ENCODE results near the gene ELAVL4.

Gene ELAVL4

DNA sequence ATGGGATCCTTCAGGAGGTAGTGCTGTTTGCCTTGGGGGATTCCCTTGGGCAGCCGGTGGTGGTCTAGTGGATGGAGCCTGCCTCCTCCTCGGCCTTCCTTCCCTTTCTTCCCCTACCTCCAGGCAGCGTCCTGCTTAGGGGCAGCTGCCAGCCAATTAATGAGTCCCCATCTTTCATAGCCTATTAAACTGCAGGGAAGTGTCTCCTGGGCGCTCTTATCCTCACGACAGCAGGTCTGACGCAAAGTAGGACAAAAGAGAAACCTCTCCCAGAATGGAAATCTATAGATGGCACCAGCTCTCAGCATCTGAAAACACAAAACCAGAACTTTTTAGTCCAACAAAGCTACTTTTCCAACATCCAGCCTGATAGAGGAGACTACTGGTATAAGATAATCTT is 69.3 kb downstream of the ELAVL4 start:
- no peak for DNase-seq (ENCODE audit: low read depth in 2 of 2)

DNA sequence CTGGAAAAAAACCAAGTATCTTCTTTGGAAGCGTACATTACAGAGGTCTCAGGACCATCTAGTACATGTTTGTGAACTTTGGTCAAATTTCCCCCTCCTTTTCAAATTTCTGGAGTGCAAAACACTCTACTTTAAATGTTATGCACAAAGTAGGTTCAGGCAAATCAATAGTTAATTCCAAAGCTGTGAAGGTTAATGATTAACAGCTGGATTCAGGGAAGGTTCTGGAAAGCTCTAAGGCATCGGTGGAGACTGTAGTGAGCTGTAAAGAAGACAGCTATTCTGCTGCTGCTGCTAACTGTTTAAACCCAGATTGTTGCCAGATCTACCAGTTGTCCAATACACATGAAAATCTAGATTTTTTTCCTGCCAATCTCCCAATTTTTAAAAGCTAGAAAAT is 70.9 kb downstream of the ELAVL4 start:
- no peak for DNase-seq (ENCODE audit: low read depth in 2 of 2)

DNA sequence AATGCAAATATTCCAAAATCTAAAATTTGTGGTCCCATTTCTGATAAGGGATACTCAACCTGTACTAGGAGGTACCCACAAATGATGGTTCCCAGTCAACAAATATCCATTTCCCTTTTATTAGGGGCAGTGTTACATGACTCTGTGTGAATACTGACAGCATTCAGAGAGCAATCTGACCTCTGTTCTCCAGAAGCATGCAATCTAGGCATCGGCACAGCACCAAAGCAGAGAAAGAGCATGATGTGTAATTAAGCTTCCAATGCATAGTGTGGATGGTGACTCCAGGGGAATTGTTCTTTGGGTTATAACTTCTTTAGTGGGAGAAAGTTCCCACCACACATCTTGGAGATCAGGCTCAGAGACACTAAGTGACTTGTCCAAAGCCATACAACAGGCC is 71.6 kb downstream of the ELAVL4 start:
- no peak for DNase-seq (ENCODE audit: low read depth in 2 of 2)

DNA sequence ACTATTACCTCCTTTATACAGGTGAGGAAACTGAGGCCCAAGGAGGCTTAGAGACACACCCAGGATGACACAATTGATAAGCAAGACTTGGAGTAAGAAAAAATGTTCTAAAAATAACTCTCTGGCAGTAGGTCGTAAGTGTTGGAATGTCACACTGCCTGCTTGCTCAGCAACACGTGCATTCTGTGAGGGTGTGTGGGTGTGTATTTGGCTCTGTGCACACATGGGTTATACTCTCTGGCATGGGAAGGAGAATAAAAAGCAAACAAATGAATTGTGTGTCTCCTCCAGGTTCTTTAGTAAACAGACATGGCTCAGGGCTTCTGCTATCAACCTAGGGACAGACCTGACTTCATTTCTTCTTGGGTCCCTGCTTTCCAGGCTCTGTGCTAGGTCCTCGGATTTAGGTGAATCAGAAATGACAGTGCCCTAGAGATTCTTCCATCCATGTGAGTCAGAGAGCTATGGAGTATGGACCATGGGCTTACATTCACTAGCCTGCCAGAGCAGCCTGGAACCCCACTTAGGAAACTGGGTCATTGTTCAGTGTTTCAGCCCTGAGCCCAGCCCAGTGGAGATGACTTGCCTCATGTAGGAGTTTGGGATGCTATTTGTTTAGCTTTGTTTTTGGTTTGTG is 72.4 kb downstream of the ELAVL4 start:
- no peak for DNase-seq (ENCODE audit: low read depth in 2 of 2)

DNA sequence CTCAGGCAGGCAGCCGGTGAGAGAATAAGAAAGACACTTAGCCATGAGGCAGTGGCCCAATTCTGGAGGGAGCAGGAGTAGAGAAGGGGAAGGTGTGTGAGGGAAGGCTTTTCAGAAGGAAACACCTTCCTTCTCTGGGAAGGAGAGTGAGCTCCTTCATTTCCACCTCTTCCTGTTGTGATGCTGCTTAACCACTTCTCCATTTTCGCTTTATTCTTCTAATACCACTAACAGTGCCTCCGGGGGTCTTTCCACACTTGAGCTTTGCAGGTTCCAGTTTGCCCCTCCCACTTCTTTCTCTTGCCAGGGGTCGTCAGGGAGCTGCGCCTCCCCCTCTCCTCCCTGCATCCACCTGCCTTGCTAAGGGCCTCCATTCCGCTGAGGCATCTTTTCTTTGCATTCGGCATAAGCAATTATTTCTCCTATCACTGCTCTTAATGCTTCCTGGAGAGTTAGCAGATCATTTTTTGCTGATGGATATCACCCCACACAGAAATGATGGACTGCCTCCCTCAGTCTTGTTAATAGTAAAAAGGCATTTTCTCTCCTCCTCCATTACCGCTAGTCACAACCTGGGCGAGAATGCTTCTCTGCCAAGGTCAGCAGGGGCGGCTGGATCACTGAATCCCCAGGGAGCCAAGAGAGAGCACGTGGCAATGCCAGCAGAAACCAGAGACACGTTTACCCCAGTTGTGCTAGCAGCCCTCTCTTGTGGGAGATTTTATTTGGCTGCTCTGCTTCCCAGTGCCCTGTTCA is 74.8 kb downstream of the ELAVL4 start:
- DNase-seq (ENCODE audit: low read depth in 2 of 2): no peak

DNA sequence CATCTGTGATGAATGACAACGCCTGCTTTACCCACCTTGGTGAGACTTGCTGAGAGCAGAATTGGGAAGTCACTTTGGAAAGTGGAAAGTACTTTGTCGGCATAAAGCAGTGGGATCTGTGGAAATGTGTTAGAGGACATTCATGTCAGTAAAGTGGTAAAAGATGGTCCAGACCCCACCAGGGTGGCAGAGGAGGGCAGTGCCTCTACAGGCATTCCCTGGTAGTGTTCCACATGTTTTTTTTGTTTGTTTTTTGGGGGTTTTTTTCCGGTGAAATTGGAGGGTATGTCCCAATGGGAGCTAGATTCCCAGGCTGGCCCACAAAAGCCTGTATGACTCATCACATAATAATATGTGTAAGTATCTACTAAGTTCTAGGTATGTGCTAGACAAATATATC is 80.6 kb downstream of the ELAVL4 start:
- DNase-seq (ENCODE audit: low read depth in 2 of 2): no peak

DNA sequence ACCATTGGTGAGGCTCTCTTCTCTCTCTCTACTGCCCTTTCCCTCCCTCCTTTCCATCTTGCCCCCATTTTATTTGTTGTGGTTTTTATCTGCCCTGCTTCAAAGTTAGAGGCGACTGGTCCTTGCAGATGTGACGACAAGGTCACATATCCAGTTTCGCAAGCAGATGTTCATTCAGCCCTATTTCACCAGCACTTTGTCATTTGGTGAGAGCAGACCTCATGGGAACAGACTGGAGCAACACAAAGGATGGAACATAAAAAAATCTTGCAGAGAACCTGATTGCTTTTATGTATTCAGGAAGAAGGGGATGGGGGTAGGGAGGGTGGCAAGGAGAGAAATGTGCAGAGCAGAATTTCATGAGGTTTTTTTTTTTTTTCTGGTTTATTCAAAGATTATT is 84.3 kb downstream of the ELAVL4 start:
- no peak for DNase-seq (ENCODE audit: low read depth in 2 of 2)

DNA sequence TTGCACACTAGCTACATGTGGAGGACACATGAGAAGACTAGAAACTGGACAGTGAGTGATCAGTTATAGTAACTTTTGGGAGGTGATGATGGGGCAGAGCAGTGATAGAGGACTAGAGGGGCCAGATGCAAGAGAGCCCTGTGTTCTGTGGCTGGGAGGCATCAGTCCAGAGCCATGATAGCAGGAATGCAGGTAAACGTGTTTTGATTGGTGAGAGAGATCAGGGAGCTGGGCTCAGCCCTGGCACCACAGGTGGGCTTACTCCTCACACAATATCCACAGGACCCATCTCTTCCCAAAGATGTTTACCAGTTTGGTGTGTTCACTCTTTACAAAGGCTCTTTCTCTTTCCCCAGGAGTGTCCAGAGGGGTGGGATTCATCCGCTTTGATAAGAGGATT is 86.5 kb downstream of the ELAVL4 start:
- no peak for DNase-seq (ENCODE audit: low read depth in 2 of 2)

DNA sequence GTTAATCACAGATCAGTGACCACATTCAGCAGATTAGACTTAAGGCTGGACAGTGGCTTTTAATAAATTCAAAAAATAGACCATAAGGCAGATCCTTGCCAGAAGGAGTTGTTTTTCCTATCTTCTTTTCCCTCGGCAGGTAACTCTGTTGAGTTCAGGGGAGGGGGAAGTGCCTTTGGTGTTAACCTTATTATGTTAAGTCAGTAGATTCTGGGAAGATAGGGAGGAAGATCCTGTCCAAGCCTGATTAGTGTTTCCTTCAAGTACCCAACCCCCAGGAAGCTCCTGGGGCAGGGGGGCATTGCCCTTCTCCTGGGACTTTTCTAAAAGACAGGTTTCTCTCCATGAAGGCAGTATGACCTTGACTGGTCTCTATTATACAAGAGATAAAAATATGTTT is 87.4 kb downstream of the ELAVL4 start:
- DNase-seq (ENCODE audit: low read depth in 2 of 2): no peak

DNA sequence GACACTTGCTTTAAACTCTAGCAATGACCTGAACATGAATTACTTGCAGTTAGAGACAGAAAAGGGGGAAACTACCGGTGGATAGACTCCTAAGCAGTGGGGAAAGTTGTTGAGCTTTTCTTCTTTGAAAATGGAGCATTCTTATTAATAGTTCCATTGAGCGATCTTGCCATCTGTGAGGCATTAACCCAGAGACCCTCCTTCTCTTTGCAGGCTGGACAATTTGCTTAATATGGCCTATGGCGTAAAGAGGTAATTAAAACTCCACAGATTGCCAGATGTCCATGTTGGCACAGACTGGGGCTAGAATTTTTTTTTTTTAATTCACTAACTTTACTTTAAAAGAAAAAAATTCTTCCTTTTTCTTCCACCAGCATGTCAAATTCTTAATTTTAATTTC is 88.5 kb downstream of the ELAVL4 start:
- DNase-seq (ENCODE audit: low read depth in 2 of 2): no peak

DNA sequence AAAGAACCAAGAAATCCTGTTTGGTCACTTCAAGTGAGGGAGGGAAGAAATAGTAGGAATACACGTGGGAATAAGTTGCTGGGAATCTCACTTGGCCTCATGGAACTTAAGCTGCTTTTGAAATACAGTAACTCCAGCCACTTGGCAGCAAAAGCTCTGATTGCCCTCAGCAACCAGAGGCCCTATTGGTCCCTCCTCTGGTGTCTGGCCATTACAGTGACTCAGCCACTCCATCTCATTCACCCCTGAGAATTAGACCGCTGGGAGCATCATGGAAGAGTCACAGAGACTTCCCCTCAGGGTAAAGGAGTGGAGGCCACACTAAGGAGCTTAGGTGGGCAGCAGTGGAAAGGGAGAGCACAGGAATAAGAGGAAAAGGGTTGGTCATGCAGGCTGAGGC is 99.6 kb downstream of the ELAVL4 start:
- no peak for DNase-seq (ENCODE audit: low read depth in 2 of 2)

DNA sequence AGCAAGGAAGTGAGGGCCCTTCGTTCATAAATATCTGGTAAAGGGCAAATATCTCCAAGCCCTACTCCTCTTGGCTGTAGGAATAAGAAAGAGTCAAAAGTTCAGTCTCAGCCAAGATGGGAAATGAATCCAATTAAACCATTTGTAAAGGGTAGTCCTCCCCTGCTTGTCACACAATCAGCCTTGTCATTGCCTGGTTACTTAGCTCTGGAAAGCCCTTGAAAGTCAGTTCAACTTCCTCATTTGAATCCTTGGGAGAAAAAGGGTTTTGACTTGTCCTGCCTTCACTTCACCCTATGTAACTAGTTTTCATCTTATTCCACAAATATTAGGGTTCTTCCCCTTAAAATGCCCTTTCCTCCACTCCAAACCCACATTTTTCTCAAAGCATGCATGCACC is 100.0 kb downstream of the ELAVL4 start:
- DNase-seq (ENCODE audit: low read depth in 2 of 2): no peak

DNA sequence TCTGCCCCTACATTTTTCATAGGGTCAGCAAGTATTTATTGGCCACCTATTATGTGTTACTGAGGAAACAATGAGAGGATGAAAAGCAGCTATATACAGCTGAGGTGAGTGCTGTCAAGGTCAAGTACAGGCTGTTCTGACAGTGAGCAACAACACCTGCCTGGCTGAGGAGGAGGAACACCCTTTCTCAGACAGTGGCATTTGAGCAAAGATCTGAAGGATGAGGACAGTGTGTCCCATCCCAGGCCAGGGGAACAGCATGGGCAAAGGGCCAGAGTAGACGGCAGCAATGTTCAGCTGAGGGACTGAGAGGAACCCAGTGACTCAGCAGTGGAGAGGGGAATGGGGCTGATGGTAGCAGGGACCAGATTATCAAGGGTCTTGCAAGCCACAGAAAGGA is 101.0 kb downstream of the ELAVL4 start:
- no peak for DNase-seq (ENCODE audit: low read depth in 2 of 2)

DNA sequence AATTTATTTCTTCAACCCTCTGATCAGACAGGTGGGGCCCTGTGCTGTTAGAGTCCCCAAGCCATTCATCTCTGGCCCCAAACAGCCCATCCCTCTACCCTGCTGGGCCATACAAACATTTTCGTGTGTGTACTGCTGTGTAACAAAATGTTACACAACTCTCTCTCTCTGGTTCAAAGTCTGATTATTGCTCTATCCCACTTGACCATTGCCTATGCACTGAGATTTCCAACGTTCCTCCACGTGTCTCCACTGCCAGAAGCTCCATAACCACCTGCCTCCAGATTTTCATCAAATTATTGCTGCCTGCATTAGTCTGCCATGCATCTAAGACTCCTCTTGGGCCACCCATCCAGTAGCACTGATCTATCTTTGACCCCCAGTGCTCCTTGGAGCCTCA is 104.8 kb downstream of the ELAVL4 start:
- no peak for DNase-seq (ENCODE audit: low read depth in 2 of 2)

DNA sequence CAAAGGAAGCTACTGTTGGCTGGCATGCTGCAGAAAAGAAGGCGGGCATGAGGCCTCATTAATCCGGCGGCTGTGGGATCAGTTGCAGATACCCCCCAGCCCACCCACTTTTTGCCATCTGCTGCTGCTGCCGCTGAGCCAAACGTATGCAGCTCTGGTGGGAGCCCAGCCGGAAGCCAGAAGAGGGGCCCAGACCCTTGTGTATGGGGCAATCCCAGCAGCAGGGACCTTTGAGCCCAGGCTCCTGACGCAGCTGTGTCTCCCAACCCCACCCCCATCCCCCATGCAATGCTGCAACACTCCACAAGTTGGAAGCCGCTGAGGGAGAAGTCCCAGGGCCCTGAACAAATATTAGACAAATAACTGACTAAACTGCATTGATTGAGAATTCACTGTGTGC is 106.0 kb downstream of the ELAVL4 start:
- DNase-seq (ENCODE audit: low read depth in 2 of 2): no peak

DNA sequence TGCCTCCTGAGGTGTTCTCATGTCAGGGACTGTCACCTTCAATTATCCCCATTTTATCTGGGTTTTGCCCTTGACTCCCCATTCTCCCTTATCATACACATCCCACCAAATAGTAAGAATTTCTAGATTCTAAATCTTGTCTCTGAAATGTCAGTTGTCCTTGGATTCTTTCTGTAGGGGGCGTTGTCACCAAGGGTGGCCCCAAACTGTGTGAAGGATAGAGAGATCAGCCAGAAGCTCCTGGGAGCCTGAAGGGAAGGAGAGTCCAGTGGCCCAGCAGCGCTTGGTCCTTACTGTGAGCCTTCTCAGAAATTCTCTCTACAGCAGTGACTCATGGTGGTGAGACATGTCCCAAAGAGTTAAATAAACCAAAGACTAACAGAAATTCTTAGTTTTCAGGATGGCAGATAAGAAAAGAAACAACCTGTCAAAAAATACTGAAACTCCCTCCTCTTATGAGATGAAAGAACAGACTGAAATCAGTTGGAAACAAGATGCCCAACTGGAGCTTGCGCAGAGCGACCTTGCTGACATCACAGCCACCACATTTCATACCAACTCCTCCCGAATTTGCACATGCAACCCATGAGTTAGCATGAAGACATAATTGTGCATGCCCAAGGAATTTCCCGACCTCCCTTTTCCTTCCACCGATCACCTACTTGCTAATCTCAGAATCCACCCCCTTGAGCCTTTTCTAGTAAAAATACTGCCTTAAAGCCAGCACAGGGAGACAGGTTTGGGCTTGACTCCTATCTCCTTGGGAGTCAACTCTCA is 109.8 kb downstream of the ELAVL4 start:
- no peak for DNase-seq (ENCODE audit: low read depth in 2 of 2)

DNA sequence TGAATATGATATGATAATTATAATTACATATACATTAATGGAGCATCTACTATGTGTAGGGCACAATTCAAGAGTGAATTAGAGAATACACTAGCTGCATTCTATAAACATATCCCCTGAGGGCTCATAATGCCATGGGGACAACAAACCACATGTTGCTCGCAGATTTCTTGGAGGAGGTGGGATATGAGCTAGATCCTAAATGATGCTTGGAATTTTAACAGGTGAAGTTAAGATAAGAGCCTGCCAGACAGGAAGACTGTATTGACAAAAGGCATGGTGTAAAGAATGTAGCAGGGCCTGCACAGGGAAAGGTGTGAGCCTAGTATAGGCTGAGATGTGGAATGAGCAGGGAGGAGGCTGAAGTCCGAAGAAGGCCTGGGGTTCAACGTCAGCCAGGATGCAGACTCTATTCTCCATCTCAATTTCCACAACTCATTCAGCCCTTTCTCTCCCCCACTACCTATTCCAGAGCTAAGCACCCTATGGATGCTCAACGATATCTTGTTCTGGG is 120.2 kb downstream of the ELAVL4 start:
- no peak for DNase-seq (ENCODE audit: low read depth in 2 of 2)

DNA sequence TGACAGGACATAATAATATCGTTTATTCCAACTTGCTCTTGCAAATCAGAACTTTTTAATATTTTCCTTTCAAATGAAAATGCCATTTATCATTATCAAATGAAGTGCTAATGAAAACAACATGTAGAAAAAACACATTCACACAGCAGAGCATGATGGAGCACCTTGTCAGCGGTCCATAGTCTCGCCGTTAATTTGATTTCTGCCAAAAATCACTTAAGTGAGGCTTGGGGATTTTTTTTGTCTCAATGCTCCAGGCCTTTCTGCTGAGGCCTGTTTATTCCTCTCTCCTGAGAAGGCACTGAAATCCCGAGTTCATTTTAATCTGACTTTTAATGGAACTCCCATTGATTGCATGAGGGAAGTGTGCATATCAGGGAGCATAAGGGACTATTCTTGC is 122.5 kb downstream of the ELAVL4 start:
- DNase-seq (ENCODE audit: low read depth in 2 of 2): no peak

DNA sequence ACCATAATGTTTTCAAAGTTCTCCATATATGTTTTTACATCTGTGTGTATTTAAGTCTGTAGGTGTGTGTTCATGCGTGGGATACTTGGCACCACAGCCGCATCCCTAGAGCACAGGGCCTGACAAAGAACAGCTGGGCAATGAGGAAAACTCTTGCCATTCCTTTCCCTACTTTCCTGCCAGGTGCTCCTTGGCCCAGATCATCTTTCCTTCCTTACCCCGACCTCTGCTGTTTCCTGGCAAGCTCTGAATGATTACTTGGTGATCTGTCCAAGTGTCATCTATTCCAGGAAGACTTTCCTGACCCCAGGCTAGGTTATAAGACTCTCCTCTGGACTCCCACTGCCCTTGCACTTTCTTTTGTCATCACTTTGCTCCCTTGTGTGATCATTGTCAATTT is 123.6 kb downstream of the ELAVL4 start:
- no peak for DNase-seq (ENCODE audit: low read depth in 2 of 2)

DNA sequence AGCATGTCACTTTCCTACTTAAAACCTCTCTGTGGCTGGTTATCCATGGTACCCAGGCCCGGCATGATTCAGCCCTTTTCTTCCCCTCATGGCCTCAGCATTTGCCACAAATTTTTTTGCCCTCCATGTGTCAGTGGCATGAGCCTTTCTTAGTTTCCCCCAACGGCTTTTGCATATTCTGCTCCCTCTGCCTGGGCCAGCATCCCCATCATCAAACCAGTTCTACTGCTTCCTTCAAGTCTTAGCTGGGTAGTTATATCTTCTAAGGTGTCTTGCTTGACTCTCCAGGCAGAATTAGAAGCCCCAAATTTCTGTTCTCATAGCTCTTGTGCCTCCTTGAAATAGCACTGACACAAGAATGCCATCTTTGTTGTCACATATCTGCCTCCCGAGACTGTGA is 127.9 kb downstream of the ELAVL4 start:
- no peak for DNase-seq (ENCODE audit: low read depth in 2 of 2)

DNA sequence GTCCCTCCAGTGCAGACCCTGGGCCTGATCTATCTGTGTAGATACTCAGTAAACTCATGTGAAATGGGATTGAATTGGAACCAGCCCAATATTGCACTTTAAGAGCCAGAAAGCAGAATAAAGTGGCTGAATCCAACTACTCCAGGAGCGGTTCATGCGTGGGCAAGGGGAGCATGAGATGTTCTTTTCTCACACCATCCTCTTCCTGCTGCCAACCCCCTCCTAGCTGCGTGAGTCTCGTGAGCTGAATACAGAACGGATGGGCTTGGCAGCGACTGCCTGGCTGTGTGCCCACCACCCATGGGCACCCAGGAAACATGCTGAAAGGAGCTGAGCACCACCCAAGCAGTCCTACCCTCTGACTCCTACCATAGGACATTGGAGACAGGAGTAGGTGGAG is 128.3 kb downstream of the ELAVL4 start:
- no peak for DNase-seq (ENCODE audit: low read depth in 2 of 2)

DNA sequence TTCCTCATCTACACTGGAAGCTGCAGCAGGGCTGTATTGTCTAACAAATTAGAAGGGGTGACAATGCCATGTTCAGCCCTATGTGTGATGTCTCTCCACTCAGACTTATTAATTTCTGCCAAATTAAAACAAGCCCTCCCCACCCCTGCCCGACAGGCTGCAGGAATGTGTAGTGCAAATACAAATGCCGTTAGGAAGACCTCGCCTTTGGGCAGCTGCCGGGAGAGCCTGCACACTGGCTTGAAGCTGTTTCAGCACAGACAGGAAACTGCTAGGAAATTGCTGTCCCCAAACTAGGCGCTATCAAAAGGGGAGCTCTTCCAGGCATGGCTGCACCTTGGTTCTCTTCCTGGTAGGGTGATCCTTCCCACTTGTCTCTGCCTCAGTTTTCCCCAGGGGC is 135.2 kb downstream of the ELAVL4 start:
- DNase-seq (ENCODE audit: low read depth in 2 of 2): no peak

DNA sequence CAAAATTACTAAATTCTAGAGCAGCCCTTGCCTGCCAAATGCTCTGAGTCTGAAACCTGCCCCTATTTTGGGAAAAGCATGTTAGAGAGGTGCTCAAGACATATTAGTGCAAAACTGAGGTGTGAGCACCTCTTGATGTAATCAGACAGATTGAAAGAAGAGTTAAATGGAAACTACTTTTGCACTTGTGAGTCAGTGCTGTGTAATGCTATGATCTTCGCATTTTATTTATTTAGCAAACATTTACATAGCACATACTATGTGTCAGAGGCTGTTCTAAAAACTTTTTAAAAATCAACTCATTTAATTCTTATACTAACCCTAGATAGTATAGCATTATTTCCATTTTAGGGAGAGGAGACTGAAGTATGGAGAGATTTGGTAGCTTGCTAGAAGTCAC is 138.1 kb downstream of the ELAVL4 start:
- DNase-seq (ENCODE audit: low read depth in 2 of 2): no peak
